Heart left ventricle (tissue), 13 donors: ENCODE data around the gene MYO5A.

Experiments
- POLR2A ChIP-seq, 2 donors: fragments of 450-650 bp; IDR thresholded peaks; one replicate each; pipeline ENCODE4 v1.6.1; 2017; ENCODE audit warnings: antibody characterized with exemption in 2 of 2, mild to moderate bottlenecking in 2 of 2, moderate library complexity in 2 of 2
- TF ChIP-seq, protein P1 (sequence below), 12 donors: fragments of 200-600 bp; sonication (generic) in 4 of 12; IDR thresholded peaks; one replicate each; pipeline versions ENCODE4 v1.5.0 to v1.8.0; 2018 to 2022; ENCODE audit warnings: antibody characterized with exemption in 12 of 12, mild to moderate bottlenecking in 5 of 12
- donor health status: ischemic (EF 13 %, LVEDD 7.1; RV severe dilation, severe dysfunction).
- donor health status: DM: no; HTN: yes; CAD: no.
- donor health status: DM: no; HTN: no; CAD: no.
- donor health status: ischemic (EF 25% LVEDD 6.9; RV normal size, moderate dysfunction).
- donor health status: ischemic (EF 25% LVEDD 5.7; RV mildly dilated, moderate dysfunction).
- donor health status: ischemic (EF 35%, LVEDD 5.7; RV mildly dilated, moderate dysfunction).
- donor health status: nonischemic (EF 11% LVEDD 7.7; RV severe dilation, severe dysfunction).
- donor health status: DM: yes; HTN: yes; CAD: no.
- donor health status: PGD.
- donor health status: ischemic (EF 29% LVEDD 5.4; RV normal size, mild dysfunction).
- donor health status: nonischemic (EF 23%, LVEDD 6.1; RV moderate dilation, normal function).

DNA sequence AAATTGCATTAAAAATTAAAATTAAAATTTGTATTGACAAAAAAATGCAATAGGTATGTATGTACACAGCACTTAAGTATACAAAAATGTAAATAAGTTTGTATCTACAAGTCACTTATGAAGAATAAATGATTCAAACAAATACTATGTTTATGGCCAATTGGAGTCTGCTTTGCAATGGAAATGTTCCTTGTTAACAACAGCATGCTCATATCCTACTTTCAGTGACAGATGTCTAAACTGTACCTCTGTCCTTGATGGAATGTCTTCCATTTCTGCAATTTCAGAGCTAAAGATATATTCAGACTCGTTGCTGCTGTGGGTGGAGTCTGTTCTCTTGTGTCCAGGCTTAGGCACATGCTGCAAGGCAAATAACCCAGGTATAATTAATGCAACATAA lies 169.0 kb downstream of the MYO5A start:
- TF ChIP-seq, protein P1, sequence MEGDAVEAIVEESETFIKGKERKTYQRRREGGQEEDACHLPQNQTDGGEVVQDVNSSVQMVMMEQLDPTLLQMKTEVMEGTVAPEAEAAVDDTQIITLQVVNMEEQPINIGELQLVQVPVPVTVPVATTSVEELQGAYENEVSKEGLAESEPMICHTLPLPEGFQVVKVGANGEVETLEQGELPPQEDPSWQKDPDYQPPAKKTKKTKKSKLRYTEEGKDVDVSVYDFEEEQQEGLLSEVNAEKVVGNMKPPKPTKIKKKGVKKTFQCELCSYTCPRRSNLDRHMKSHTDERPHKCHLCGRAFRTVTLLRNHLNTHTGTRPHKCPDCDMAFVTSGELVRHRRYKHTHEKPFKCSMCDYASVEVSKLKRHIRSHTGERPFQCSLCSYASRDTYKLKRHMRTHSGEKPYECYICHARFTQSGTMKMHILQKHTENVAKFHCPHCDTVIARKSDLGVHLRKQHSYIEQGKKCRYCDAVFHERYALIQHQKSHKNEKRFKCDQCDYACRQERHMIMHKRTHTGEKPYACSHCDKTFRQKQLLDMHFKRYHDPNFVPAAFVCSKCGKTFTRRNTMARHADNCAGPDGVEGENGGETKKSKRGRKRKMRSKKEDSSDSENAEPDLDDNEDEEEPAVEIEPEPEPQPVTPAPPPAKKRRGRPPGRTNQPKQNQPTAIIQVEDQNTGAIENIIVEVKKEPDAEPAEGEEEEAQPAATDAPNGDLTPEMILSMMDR (IDR thresholded peaks at IDR 0.05): no peak
- TF ChIP-seq POLR2A (IDR thresholded peaks at IDR 0.05): no peak
